Breast epithelium (tissue), 4 donors: ENCODE results near the gene MAN1A2. TPM values are rescaled to one million over a fixed set of nuclear protein-coding genes. Genes with fewer than 3 reads are reported as not detected.

Experiments
- DNase-seq, 2 donors: peaks; one replicate each; pipeline ENCODE4 v3.0.0-alpha.2; 2019; ENCODE audit warnings: low spot score in 2 of 2
- H3K27ac ChIP-seq, 2 donors: fragments of 200-600 bp; sonication (generic) in 1 of 2; one replicate each; pipeline ENCODE4 v1.5.1; 2016 to 2019; ENCODE audit warnings: mild to moderate bottlenecking in 1 of 2
- H3K27me3 ChIP-seq, 2 donors: fragments of 200-600 bp; sonication (generic) in 1 of 2; one replicate each; pipeline versions ENCODE4 v1.5.1 to v1.6.0; 2017 to 2019; ENCODE audit warnings: control low read depth in 1 of 2, mild to moderate bottlenecking in 1 of 2
- H3K36me3 ChIP-seq: fragments of 200-600 bp; one replicate; pipeline ENCODE4 v1.5.1; 2019
- H3K4me1 ChIP-seq, 2 donors: fragments of 200-600 bp; sonication (generic); one replicate each; pipeline ENCODE4 v1.5.1; 2016 to 2019; ENCODE audit warnings: control low read depth in 1 of 2
- H3K4me3 ChIP-seq, 3 donors: fragments of 200-600 bp; sonication (generic); 1 replicate in 2 of 3; 2 replicates in 1 of 3; pipeline ENCODE4 v1.5.1; 2016 to 2019; ENCODE audit warnings: mild to moderate bottlenecking in 3 of 3, moderate library complexity in 2 of 3
- H3K9me3 ChIP-seq, 2 donors: fragments of 200-600 bp; sonication (generic) in 1 of 2; one replicate each; pipeline ENCODE4 v1.5.1; 2016 to 2019; ENCODE audit warnings: control low read depth in 1 of 2
- POLR2A ChIP-seq: fragments of 450-650 bp; IDR thresholded peaks from one replicate; pipeline ENCODE4 v1.6.1; 2016; ENCODE audit warnings: antibody characterized with exemption, mild to moderate bottlenecking, moderate library complexity
- POLR2AphosphoS5 ChIP-seq, 3 donors: sonication (generic); formaldehyde crosslinking; IDR thresholded peaks; one replicate each; pipeline ENCODE4 v1.6.1; 2017; ENCODE audit warnings: antibody characterized with exemption in 3 of 3
- intact Hi-C: fragments of 100-400 bp; cut with DNase I; formaldehyde crosslinking; loops from one replicate; pipeline ENCODE4 v1.15.1; 2023; ENCODE audit warnings: low total_unique reads
- total RNA-seq, 3 donors: library from RNA; depleted of rRNA; stranded (reverse); fragments of >200 nt; gene quantifications; one replicate each; pipeline ENCODE4 v1.1.0, GENCODE V29; 2016
- TF ChIP-seq, protein P1 (sequence below), 3 donors: fragments of 450-650 bp; IDR thresholded peaks; one replicate each; pipeline ENCODE4 v1.5.1; 2016 to 2017; ENCODE audit warnings: antibody characterized with exemption in 3 of 3, mild to moderate bottlenecking in 3 of 3, moderate library complexity in 3 of 3

The MAN1A2 gene
- total RNA-seq, 3 donors from 2014 or later, result 40.2 to 52.8 (median 43.3) TPM

DNA sequence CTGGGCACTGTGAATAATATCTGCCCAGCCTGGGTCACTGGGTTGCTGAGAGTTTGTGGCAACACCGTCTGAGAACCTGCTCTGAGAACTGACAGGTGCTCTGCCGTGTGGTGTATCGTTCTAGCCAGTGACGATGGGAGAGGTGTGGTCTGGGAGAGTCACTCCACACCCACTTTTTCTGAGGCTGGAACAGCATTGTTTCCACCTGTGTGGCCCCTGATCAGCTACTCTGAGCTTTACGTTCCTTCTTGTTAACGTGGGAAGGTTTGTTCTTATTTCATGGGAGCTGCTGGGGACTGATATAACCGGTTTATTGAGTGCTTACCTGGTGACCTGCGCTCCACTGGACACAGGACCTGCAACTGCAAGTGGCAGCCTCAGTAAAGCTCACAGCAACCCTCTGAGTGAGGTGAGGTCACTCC lies 203.8 kb downstream of the MAN1A2 start:
- peak overlapping the region; percentile 48 to 66 for H3K27ac ChIP-seq
- peak; percentile 37 to 53 for DNase-seq
- intact Hi-C loops, result no loop called here

GRCh38 chr1:117571496-117571895 lies 204.2 kb downstream of the MAN1A2 start:
- H3K27ac ChIP-seq, result peak overlapping the region; percentile 56 to 66
- H3K27me3 ChIP-seq, result no peaks in the 10 kb centered on the region
- peak in 1 of 2 donors; percentile 36 for DNase-seq
- H3K4me3 ChIP-seq, result no peak overlapping the region
- no peaks in the 10 kb centered on the region for H3K9me3 ChIP-seq
- TF ChIP-seq, protein P1, sequence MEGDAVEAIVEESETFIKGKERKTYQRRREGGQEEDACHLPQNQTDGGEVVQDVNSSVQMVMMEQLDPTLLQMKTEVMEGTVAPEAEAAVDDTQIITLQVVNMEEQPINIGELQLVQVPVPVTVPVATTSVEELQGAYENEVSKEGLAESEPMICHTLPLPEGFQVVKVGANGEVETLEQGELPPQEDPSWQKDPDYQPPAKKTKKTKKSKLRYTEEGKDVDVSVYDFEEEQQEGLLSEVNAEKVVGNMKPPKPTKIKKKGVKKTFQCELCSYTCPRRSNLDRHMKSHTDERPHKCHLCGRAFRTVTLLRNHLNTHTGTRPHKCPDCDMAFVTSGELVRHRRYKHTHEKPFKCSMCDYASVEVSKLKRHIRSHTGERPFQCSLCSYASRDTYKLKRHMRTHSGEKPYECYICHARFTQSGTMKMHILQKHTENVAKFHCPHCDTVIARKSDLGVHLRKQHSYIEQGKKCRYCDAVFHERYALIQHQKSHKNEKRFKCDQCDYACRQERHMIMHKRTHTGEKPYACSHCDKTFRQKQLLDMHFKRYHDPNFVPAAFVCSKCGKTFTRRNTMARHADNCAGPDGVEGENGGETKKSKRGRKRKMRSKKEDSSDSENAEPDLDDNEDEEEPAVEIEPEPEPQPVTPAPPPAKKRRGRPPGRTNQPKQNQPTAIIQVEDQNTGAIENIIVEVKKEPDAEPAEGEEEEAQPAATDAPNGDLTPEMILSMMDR (IDR thresholded peaks at IDR 0.05), result no peak
- no peak for TF ChIP-seq POLR2A
- TF ChIP-seq POLR2AphosphoS5 (IDR thresholded peaks at IDR 0.05), result no peak
- intact Hi-C loops, result no loop called here
- H3K4me1 ChIP-seq, result no peaks in the 10 kb centered on the region
- no peaks in the 10 kb centered on the region for H3K36me3 ChIP-seq

More for the DNA sequence above, 203.8 kb downstream of the MAN1A2 start:
- no peaks in the 10 kb centered on the region for H3K27me3 ChIP-seq
- H3K36me3 ChIP-seq, result no peaks in the 10 kb centered on the region
- TF ChIP-seq, protein P1 (IDR thresholded peaks at IDR 0.05), result no peak
- TF ChIP-seq POLR2A, result no peak
- no peaks in the 10 kb centered on the region for H3K4me1 ChIP-seq
- H3K4me3 ChIP-seq, result no peak overlapping the region
- no peaks in the 10 kb centered on the region for H3K9me3 ChIP-seq

GRCh38 chr1:117572546-117572945 lies 205.3 kb downstream of the MAN1A2 start:
- no peaks in the 10 kb centered on the region for H3K36me3 ChIP-seq
- TF ChIP-seq POLR2AphosphoS5 (IDR thresholded peaks at IDR 0.05) (no peak), POLR2A (no peak)
- TF ChIP-seq, protein P1 (IDR thresholded peaks at IDR 0.05), result no peak
- no peak for DNase-seq
- no peak overlapping the region for H3K27ac ChIP-seq
- no peaks in the 10 kb centered on the region for H3K27me3 ChIP-seq
- H3K4me3 ChIP-seq, result no peak overlapping the region
- H3K9me3 ChIP-seq, result no peaks in the 10 kb centered on the region
- H3K4me1 ChIP-seq, result no peaks in the 10 kb centered on the region
- intact Hi-C loops, result no loop called here

GRCh38 chr1:117573386-117574023 lies 206.3 kb downstream of the MAN1A2 start:
- TF ChIP-seq POLR2A (no peak), POLR2AphosphoS5 (IDR thresholded peaks at IDR 0.05) (no peak)
- TF ChIP-seq, protein P1 (IDR thresholded peaks at IDR 0.05), result no peak
- intact Hi-C loops, result no loop called here

GRCh38 chr1:117574161-117574835 lies 207.0 kb downstream of the MAN1A2 start:
- peak overlapping the region in 1 of 2 donors; percentile 2 for H3K27ac ChIP-seq
- H3K27me3 ChIP-seq, result no peaks in the 10 kb centered on the region
- intact Hi-C loops, result no loop called here
- H3K4me3 ChIP-seq, result no peak overlapping the region
- DNase-seq, result peak in 1 of 2 donors; percentile 35
- H3K9me3 ChIP-seq, result no peaks in the 10 kb centered on the region
- TF ChIP-seq POLR2A (no peak), POLR2AphosphoS5 (IDR thresholded peaks at IDR 0.05) (no peak)
- TF ChIP-seq, protein P1 (IDR thresholded peaks at IDR 0.05), result no peak
- H3K4me1 ChIP-seq, result no peaks in the 10 kb centered on the region
- no peaks in the 10 kb centered on the region for H3K36me3 ChIP-seq

More at GRCh38 chr1:117573386-117574023, 206.3 kb downstream of the MAN1A2 start:
- no peak overlapping the region for H3K27ac ChIP-seq
- DNase-seq, result peak in 1 of 2 donors; percentile 44
- no peak overlapping the region for H3K4me3 ChIP-seq
- no peaks in the 10 kb centered on the region for H3K27me3 ChIP-seq
- no peaks in the 10 kb centered on the region for H3K36me3 ChIP-seq
- no peaks in the 10 kb centered on the region for H3K9me3 ChIP-seq
- H3K4me1 ChIP-seq, result no peaks in the 10 kb centered on the region
